Lower leg skin (tissue), 3 donors: ENCODE data around the gene ISCU.

Source experiments
- CTCF ChIP-seq, 3 donors: fragments of 450-650 bp; IDR thresholded peaks; one replicate each; pipeline ENCODE4 v1.5.1; 2016; ENCODE audit warnings: antibody characterized with exemption in 3 of 3, mild to moderate bottlenecking in 3 of 3, moderate library complexity in 2 of 3
- POLR2A ChIP-seq, 2 donors: fragments of 450-650 bp; IDR thresholded peaks; one replicate each; pipeline ENCODE4 v1.6.1; 2016 to 2017; ENCODE audit warnings: antibody characterized with exemption in 2 of 2, mild to moderate bottlenecking in 1 of 2, moderate library complexity in 1 of 2

- no peak for TF ChIP-seq CTCF (IDR thresholded peaks at IDR 0.05)
- no peak for TF ChIP-seq POLR2A (IDR thresholded peaks at IDR 0.05)
Measured at GRCh38 chr12:108584456-108585065, 22.2 kb downstream of the ISCU start.
